NCI-H748 (cell line): ENCODE results near the gene TANC1.

ENCODE experiments used
- DNase-seq: peaks from one replicate; lab custom pipeline; 2025; ENCODE audit not compliant: unreplicated experiment; lab: John Stamatoyannopoulos, UW

TANC1 gene

DNA sequence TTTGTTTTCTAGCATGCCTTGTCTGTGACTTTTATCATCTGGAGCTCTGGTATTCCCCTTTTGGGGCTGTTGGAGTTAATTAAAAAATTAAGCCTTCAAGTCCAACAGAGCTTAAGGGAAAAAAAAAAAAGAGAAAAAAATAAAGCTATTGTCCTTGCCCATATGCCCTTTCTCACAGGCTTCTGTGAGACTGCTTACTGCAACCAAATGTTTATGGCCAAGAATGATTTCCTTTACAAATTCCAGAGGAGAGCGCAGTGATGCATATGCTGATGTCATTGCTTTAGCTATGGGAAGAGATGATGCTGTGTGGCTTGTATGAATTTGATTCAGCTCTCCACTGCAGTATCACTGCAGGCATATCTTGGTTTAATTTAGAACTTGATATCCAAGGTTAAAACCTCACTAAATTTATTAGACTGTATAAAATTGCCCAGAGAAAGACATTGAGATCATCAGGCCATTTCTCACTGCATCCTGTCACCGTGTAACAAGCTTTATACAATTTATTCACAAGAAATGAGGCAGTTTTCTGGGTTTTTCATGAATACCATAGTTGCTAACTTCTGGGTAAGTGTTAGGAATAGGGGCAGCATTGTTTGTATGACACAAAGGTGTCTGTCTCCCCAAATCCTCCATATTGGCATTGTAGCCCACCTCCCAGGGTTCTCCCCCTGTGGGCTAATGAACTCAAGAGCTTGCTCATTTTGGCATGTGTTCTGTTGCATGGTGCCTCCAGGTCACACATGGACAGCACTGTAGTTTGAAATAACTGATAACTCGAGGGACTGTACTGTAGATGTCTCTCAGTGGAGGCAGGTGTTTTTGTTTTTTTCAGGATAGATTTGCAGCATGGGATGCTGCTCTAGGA lies 85.0 kb downstream of the TANC1 start:
- no peak for DNase-seq

DNA sequence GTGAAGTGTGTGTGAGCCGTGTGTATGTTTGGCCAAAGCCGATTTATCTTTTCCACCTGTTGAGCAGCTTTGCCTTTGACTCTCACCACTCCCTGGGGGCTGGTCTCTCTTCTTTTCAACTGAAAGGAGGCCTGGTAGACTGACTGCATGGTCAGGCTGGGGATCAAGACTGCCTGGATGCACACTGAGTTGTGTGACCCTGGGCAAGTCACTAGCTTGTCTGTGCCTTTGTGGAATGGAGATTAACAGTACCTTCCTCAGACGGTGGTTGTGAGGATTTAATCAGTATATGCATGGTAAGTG lies 85.5 kb downstream of the TANC1 start:
- no peak for DNase-seq

DNA sequence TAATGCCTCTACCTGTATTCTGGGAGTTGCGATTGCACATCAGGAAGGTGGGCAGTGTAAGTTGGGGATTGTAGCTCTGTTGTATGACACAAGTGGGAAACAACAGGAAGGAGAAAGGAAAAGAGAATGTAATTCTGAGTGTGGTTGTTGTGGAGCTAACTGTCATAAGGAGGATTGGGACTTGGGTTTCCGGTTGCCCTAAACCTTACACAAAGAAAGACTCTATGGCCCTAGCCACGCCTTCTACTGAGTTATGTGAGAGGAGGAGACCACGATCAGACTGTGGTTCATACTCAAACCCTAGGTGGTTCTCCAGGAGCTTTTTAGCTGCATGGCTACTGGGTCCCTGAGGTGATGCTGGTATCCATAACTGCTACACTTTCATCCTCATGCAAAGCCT lies 86.5 kb downstream of the TANC1 start:
- DNase-seq: no peak

- DNase-seq: no peak
Measured at GRCh38 chr2:159060518-159060917, 92.1 kb downstream of the TANC1 start.

DNA sequence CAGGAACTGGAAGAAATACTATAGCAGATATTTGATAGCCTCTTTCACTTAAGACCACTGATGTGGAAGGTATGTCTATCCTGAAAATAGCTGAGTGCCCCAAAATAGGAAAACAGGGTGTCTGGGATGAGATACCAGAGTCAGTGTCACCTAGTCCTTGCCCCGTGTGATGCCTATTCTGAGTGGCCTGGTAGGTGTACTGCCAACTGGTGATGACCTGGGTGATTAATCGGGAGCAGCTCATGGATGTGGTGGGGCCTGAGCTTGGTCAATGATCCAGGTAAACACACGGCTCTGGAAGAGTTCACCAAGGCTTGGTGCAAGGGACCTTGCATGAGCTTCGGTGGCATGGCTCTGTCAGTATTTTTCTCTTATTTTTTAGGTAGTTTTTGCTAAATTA lies 95.2 kb downstream of the TANC1 start:
- DNase-seq: no peak

DNA sequence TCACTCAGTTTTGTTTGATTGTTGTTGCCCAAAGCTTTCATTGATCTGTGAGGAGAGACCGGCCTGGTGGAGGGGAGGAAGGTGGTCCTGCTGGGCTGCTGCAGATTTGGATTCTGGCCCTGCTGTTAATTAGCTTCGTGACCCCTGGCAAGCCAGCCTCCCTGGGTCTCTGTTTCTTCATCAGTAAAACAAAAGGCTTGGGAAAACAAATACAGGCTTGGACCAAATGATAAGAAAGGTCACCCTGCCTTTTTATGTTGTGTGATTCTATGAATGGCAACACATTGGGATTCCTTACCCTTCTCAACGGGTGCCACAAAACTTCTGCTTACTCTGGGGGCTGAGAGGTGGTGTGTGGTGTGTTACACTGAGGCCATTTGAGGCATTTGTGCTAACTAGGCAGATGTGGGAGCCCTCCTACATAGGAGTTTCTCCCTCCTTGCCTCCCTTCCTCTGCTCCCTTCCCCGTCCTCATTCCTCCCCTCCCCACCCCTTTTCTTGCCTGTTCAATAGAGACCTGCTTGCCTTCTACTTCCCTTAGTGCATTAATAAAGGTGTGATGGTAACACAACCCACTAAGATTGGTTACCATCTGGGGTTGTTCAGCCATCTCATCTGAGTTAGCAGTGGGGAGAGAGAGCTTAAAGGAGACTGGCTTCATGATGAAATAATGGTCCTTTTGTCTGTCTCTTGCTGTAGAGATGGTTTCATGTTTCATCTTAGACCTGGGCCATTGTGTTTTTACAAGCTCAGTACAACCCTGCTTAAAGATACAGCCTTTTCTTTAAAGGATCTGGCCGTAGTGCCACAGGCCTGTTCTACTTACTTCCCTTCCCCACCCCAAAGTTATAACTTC lies 96.2 kb downstream of the TANC1 start:
- DNase-seq: no peak

- no peak for DNase-seq
Measured at GRCh38 chr2:159065313-159065712, 96.9 kb downstream of the TANC1 start.

DNA sequence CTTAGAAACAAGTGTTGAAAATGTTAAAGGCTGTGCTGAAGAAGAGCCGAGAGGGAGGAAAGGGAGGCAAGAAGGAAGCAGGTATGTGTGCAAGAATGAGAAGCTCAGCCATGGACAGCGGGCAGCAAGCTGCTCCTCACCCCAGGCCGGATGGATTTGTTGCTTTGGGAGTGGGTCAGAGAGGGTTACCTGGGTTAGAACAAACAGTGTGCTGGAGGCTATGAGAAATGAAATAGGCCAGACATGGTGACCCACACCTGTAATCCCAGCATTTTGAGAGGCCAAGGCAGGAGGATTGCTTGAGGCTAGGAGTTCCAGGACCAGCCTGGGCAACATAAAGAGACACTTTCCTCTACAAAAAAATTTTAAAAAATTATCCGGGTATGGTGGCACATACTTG lies 97.5 kb downstream of the TANC1 start:
- DNase-seq: no peak

DNA sequence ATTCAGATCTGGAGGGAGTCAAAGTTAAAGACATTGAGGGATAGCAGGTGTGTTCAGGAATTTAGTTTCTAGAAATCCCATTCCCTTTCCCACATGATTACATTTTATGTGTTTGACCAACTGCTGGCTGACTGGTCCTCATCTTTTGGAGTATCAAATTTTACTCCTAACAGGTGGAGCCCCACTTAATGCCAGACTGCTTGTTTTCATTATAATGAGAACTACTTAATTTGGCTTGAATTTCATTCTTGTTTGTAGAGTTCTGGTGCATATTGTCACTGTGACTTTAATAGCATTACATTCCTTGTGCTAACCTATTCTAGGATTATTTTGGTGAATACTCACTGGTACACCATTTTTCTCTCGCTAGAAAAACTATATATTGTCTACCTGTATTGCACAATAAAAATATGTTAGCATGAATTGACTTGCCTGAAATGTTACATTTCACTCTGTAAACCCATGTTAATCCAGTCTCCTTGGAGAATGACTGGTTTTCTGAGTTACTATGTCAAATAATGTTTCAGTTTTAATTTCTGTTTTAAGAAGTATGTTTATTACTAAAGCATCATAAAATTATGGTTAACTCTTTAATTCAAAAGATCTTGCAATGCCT lies 98.2 kb downstream of the TANC1 start:
- DNase-seq: peak; percentile 21

DNA sequence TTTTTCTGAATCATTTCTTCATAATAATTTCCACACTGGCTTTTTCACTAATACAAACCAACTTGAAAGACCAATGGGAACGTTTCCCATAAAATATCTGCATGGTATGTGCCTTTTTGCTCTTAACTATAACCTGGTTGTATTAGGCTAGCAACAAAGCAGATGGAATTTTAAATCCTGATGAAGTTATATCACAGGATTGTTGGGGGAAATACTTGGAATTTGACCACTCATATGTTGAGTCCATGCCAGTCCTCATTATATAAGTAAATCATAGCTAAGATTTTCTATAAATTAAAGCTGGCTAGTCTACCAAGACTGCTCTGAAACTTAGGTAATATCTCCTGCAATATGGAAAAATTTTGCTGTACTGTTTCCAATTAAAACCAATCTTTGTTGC lies 99.5 kb downstream of the TANC1 start:
- DNase-seq: no peak

GRCh38 chr2:159069229-159069628 lies 100.8 kb downstream of the TANC1 start:
- no peak for DNase-seq

- no peak for DNase-seq
Measured at GRCh38 chr2:159070235-159070634, 101.8 kb downstream of the TANC1 start.

GRCh38 chr2:159071190-159071915 lies 102.9 kb downstream of the TANC1 start:
- no peak for DNase-seq

DNA sequence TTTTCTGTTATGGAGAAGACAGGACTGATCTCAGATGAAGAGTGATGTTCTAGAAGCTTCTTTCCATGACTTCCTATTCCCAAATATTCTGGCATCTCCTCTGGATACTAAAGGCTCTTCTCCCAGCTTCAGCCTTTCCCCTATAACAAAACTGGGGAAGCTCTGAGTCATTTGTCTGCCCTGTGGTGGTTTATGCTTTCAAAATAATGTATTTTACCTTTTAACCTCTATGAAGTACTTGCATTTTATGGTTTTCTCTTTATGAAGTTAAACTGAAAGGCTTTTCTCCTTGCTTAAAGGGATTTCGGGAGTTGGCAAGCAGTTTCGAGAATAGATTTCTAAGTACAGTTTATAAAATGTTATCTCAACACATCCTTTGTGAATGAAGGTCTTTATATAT lies 104.4 kb downstream of the TANC1 start:
- DNase-seq: no peak

DNA sequence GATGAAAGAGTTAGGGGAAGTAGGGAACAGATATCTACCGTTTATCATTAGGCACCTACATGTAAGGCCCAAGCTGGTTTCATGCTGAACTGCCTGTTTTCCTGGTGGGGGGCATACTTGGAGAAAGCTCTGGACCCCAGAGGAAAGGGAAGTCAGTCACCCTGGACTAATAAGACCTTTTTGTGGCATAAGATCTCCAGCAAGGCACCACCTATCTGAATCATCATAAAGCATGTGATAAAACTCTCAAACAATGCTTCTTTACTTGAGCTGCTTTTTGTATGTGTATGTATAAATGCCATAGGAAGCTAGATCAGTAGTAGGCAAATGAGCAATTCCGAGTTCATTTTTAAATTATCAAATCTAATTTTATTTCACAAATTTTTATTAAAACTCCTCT lies 104.8 kb downstream of the TANC1 start:
- no peak for DNase-seq

DNA sequence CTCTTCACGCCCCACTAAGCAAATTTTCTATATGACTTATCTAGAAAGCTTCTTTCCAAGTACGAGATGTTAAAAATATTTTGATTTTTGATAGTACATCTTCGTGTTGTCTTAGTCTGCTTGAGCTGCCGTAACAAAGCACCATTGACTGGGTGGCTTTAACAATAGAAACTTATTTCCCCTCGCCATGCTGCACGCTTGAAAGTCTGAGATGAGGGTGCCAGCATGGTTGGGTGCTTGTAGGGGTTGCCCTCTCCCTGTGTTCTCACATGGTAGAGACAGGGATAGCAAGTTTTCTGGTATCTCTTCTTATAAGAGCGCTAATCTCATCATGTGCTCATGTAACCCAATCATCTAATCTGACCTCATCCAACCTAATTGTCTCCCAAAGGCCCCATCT lies 106.2 kb downstream of the TANC1 start:
- DNase-seq: no peak

DNA sequence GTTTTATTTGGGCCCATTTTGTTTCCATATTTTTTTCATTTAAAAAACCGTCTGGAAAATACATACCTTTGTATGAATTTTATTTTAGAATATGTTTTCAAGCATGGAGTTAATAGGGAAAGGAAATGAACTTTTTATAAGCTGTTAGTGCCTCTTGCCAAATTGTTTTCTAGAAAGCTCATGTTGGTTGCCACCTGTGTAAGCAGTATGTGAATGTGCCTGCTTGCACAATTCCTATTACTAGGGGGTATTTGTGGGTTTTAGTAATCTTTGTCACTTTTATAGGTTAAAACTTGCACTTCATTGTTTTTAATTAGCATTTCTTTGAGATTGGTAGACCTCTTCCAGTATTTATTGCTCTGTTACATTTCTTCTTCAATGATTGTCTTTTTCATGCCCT lies 107.3 kb downstream of the TANC1 start:
- no peak for DNase-seq

GRCh38 chr2:159076241-159076640 lies 107.8 kb downstream of the TANC1 start:
- DNase-seq: no peak

- no peak for DNase-seq
Measured at GRCh38 chr2:159077869-159078268, 109.4 kb downstream of the TANC1 start.

DNA sequence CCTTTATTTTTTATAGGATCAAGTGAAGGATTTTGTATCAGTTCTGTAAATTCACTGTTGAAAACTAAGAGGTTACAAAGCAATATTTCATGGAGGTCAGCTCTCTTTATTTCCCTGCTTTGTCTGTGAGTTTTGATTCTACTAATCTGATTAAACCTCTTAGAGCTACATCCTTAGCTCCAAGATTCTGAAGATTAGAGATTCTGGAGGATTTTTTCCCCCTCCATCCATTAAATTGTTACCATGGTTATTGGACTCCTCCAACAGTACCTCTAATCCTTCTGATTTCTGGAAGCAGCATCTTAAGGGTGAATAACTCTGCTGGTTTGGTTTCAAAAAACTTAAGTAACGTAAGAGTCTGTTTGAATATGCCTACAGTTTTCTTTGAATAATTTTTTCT lies 110.0 kb downstream of the TANC1 start:
- no peak for DNase-seq

DNA sequence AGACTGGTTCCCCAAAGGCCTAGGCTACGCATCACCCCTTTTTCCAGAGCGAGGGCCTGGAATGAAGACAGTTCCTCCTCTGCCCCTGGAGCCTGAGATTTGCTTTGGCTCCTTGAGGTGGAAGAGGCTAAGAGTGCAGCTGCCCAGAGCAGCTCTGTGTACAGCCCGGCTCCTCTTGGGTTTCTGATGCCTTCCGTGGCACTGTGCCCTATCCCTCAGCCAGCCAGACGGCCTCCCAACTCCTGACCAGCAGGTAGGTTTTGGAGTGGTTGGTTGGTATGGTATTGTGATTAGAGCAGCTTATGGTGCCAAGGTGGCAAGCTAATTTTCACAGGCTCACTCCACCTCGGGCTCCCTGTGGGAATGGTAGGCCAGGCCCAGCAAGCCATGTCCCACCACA lies 112.2 kb downstream of the TANC1 start:
- no peak for DNase-seq
